GM12892 (cell line): ENCODE results near the gene YEATS4.

ENCODE experiments used
- DNase-seq: peaks from one replicate; pipeline ENCODE4 v3.0.0; 2011; ENCODE audit not compliant: insufficient read length
- FAIRE-seq: peaks from 2 replicates; lab custom pipeline; 2011; peaks lifted over from hg19 to GRCh38; lab: Jason Lieb, UNC
- POLR2A ChIP-seq: IDR thresholded peaks from 2 replicates; pipeline ENCODE4 v1.6.1; 2011; ENCODE audit warnings: low read depth, low read length, control low read depth
- POLR2AphosphoS5 ChIP-seq: IDR thresholded peaks from 2 replicates; pipeline ENCODE4 v1.6.1; 2011; ENCODE audit warnings: low read depth, low read length, control low read depth
- TAF1 ChIP-seq: IDR thresholded peaks from 2 replicates; pipeline ENCODE4 v1.6.1; 2011; ENCODE audit warnings: low read depth, mild to moderate bottlenecking, control low read depth, low read length, borderline replicate concordance

Gene YEATS4

DNA sequence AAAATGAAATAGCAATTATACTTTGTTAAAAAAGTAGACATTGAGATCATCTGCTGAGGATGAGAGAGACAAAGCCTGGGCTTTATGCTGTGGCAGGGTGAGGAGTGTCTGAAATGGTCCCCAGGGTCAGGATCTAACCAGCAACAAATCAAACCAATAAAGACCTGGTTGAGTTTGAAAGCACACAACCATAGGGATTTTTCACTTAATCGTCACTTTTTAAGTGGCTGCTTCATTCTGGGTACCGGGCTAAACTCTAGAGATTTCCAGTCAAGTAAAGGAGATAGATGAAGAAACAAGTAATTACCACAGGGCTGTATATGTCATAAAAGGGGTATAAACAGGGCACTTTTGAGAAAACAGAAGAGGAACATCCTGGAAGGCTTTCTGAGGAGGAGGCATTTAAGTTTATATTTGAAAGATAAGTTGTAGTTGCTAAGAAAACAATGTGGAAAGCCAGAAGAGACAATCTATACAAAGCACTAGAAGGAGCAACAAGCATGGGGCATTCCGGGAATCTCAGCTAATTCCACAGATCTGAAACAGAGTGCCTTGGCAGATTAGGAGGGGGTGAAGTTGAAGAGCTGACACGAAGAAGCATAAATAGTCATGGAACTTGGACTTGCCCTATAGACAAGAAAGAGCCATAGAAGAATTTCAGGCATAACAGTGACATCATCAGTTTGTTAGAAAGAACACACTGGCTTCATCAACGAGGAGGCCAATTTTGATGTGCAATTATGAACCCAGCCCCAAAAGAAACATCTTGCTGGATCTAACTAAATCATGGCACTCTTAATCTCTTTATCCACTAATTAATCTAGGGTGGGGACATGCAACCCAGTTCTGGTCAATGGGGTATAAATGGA, 63.7 kb downstream of the YEATS4 start:
- DNase-seq (no peak), FAIRE-seq (no peak)
- TF ChIP-seq TAF1 (no peak), POLR2A (no peak), POLR2AphosphoS5 (no peak)

DNA sequence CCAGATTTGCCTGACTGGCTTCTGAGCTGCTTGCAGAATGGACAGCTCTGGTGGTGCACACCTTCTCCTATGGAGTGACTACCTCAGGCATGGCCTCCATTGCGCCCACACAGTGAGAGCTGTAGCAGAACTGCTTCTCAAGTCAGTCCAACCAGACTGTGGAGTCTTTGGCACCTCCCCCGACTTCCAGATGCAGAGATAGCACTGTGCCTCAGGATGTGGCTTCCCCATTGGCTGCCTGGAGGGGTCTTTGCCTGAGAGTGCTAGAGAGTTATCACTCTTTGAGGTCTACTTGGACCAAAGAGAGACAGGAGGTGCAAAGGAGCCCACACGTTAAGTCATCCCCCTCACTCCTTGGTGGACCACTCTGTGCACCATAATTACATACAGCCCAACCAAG, 65.9 kb downstream of the YEATS4 start:
- no peak for DNase-seq
- no peak for FAIRE-seq
- TF ChIP-seq TAF1 (no peak), POLR2AphosphoS5 (no peak)

DNA sequence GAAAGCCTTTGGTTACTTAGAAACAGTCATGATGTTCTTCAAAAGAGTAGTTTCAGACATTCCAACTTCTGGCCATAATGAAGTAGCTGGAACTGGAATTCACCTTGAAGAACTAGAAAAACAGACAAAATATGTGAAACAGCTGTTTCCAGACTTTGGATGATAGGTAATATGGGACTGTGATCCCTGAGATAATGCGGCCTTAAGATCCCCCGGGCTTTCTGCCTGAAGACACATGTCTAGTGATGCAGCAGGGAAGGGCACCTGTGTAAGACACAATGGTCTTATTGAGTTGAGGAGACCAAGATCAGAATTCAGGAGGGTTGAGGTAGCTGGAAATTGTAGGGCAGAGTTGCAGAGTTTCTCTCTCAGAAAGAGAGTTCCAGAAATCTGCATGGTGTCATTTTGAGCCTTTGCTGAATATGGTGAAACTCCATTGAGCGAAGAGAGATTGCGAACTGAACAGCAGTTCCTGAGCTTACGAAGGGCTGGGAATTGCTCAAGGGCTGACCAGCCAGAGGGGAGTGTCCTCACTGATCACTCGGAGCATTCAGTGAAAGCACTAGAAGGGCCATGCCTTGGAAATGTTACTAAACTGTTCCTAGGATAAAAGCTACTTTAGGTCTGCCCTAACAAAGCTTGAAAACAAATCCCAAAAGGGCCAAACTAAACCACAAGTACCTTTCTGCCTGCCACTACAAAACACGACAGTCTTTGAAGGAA, 69.0 kb downstream of the YEATS4 start:
- TF ChIP-seq POLR2AphosphoS5: no peak
- no peak for TF ChIP-seq POLR2A
- TF ChIP-seq TAF1: no peak
- FAIRE-seq: no peak
- DNase-seq: no peak

DNA sequence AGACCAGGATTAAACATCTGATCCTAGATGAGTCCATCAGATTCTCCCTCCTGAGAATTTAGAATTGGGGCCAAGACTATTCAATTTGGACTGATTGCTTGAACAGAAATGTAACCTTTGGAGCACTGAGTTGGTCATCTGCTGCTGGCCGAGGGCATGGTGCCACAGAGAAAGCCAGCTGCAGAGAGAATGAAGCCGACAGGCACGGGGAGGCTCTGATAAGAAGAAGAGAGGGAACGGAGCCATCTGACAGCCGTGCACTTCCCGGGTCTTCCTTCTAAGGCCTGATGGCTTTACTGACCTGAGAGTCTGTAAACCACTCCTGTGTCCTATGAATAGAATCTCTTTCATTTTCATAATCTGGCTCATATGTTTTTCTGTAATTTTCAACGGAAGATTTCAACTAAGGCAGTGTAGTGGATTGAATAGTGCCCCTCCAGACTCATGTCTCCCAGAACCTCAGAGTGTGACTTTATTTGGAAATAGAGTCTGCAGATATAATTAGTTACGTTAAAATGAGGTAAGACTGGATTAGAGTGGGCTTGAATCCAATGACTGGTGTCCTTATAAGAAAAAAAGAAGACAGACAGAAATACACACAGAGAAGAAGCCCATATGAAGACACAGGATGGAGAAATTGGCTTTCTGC, 71.5 kb downstream of the YEATS4 start:
- no peak for TF ChIP-seq TAF1
- TF ChIP-seq POLR2A: no peak
- no peak for TF ChIP-seq POLR2AphosphoS5
- FAIRE-seq (no peak), DNase-seq (no peak)

DNA sequence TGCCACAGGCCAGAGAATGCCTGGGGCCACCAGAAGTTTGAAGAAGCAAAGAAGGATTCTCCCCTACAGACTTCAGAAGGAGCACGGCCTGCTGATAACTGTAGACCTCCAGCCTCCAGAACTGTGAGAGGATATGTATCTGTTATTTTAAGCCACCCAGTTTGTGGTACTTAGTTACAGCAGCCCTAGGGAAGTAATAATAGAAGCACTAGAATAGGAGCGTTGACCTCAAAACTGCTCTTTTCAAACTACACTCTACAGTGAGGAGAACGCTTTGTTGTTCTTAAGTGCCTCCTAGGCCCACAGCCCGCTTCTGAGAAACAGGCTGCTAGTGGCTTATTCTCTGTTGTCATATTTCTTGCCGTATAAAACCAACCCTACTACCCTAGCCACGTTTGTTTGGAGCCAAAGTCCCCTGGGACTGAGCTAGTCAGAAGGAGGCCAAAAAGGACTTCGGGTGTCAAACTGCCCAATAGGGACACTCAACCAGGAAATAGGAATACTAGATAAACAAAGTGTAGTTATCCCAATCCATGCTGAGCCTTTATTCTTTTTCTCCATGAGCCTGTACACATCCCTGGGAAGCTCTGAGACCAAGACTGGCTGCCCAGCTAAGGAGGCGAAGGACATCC, 72.2 kb downstream of the YEATS4 start:
- no peak for DNase-seq
- FAIRE-seq: no peak
- TF ChIP-seq POLR2AphosphoS5 (no peak), POLR2A (no peak), TAF1 (no peak)

DNA sequence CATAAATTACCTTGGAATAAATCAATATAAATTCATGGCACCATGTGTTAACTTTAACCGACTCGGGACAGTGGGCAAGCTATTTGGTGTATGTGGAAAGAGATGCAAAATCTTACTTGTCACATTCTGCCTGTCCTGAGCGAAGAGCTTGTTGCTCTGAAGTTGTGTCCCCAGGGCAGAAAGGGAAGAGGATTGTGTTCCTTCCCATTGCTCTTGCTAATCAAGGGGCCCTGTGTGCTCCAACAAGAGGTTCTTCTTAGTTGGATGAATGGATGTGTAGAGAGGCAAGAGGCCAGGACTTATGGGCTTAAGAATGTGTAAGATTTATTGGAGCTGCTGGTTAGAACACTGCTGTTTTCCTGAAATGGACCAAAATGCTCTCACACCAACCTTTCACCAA, 74.1 kb downstream of the YEATS4 start:
- TF ChIP-seq POLR2A (no peak), POLR2AphosphoS5 (no peak), TAF1 (no peak)
- DNase-seq (no peak), FAIRE-seq (no peak)

DNA sequence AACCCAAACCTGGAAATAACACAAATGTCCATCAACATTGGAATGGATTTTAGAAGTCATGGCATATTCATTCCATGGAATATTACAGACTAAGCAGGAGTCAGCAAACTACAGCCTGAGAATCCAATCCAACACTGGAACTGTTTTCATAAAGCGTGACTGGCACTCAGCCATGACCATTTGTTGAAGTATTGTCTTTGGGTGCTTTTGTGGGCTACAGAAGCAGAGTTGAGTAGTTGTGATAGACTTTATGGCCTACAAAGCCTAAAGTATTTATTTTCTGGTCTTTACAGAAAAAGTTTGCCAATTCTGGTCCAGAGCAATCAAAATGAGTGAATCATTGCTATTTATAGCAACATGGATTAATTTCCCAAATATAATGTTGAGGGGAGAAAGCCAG, 76.1 kb downstream of the YEATS4 start:
- TF ChIP-seq POLR2AphosphoS5: no peak
- no peak for TF ChIP-seq POLR2A
- TF ChIP-seq TAF1: no peak
- DNase-seq: no peak

DNA sequence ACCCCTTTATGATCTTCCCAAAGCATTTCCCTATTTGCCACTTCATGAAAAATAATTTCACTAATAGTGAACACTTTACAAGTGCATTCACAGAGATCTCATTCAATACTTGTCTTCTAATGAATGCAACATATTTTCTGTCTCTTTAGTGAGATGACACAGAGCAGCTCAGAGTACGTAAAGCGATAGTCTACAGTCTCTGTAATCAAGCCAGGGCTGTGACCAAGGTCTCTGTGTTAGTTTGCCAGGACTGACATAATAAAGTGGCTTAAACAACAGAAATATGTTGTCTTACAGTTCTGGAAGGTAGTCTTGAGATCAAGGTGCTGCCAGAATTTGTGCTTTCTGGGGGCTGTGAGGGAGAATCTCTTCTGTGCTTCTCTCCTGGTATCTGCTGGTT, 77.5 kb downstream of the YEATS4 start:
- no peak for DNase-seq
- no peak for FAIRE-seq
- TF ChIP-seq POLR2A (no peak), POLR2AphosphoS5 (no peak), TAF1 (no peak)

More for the DNA sequence above, 76.1 kb downstream of the YEATS4 start:
- FAIRE-seq: no peak

DNA sequence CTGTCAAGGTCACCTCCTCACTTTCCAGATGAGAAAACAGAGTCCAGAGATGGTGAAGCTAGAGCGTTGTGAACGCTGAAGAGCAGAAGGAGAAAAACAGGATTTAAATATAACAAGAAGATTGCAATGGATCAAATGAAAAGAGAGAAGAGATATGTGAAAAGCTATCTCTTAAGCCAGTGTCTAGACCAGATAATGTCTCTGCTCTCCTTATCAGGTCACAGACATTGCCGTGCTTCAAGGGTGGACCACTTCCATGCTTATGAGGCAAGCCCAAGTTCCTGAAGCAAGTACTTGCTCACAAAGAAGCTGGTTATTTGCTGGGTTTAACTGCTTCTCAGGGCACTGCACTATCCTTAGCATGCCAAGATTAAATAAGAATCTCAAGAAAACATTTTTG, 79.0 kb downstream of the YEATS4 start:
- DNase-seq (no peak), FAIRE-seq (no peak)
- TF ChIP-seq POLR2A (no peak), POLR2AphosphoS5 (no peak), TAF1 (no peak)

DNA sequence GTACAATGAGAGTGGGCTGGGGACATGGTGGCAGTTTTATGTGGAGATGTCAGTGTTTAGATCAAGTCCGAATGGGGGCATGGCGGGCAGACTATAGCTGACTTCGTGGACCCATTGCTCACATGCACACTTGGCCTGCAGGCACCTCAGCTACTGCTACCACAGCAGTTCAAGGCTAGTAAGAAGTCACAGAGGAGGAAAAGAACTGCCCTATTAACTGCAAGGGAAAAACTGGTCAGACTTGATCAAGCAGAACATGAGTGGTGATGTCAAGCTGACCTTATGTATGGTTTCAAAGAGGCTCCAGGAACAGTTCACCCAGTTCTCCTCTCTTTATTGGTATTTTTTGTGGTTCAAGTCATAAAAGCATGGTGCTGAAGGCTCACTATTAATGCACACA, 80.5 kb downstream of the YEATS4 start:
- TF ChIP-seq TAF1: no peak
- TF ChIP-seq POLR2A: no peak
- no peak for TF ChIP-seq POLR2AphosphoS5
- DNase-seq (no peak), FAIRE-seq (no peak)
